K562 (cell line): ENCODE results near the gene PRRC2C. TPM values are rescaled to one million over a fixed set of nuclear protein-coding genes. Genes with fewer than 3 reads are reported as not detected.
A peak's percentile ranks its signal among the peaks of the same experiment; 100 is the strongest.

Source experiments
- ATAC-seq: fragments of 200-7000 bp; cut with Tn5 transposase; 3 replicates; pipeline ENCODE4 v1.9.1; 2020; ENCODE audit warnings: moderate library complexity
- BruUV-seq: library from RNA; stranded (reverse); fragments of 400-500 nt; replicated peaks from 2 replicates; lab custom pipeline; 2021; lab: Mats Ljungman, UMichigan
- CTCF ChIA-PET: fragments of 300-600 bp; formaldehyde crosslinking; extraction: SDS; loops from one replicate; lab custom pipeline; 2021; ENCODE audit warnings: low intra/inter-chr PET ratio; lab: Yijun Ruan, JAX
- POLR2A ChIA-PET: fragments of 300-600, 350-650 bp; sonication (Branson Sonifier 250); formaldehyde crosslinking; extraction: SDS; loops from one replicate; lab custom pipeline; 2021; ENCODE audit warnings: antibody characterized with exemption, inconsistent platforms; lab: Yijun Ruan, JAX
- DNase-seq, 4 experiments: peaks; one replicate each; pipeline versions ENCODE4 v3.0.0 to v3.0.0-alpha.2; 2011 to 2018; ENCODE audit warnings: low spot score in 3 of 4, mixed read lengths in 3 of 4; ENCODE audit errors: extremely low read depth in 1 of 4
- FAIRE-seq: peaks from 2 replicates; lab custom pipeline; 2011; peaks lifted over from hg19 to GRCh38; lab: Jason Lieb, UNC
- H2AFZ ChIP-seq: 2 replicates; pipeline ENCODE4 v1.6.0; 2011; ENCODE audit warnings: low read depth, low read length, control low read depth, inconsistent platforms
- H3K27ac ChIP-seq: fragments of 200-600 bp; 3 replicates; pipeline ENCODE4 v1.8.0; 2011; ENCODE audit warnings: low read depth, mild to moderate bottlenecking, control low read depth, inconsistent platforms, low read length, moderate library complexity, mixed read lengths; ENCODE audit errors: extremely low read depth
- H3K27me3 ChIP-seq, 2 experiments: fragments of 300-600 bp in 1 of 2; 2 replicates in 1 of 2; 3 replicates in 1 of 2; pipeline versions ENCODE4 v1.6.0 to v1.8.0; 2011; ENCODE audit warnings: inconsistent platforms in 2 of 2, low read length in 2 of 2, mild to moderate bottlenecking in 1 of 2, mixed read lengths in 1 of 2, moderate library complexity in 1 of 2; ENCODE audit not compliant: control insufficient read depth in 2 of 2, insufficient read depth in 2 of 2
- H3K36me3 ChIP-seq: fragments of 300-600 bp; 3 replicates; pipeline ENCODE4 v1.8.0; 2011; ENCODE audit warnings: mild to moderate bottlenecking, low read length, inconsistent platforms; ENCODE audit not compliant: control insufficient read depth, insufficient read depth
- H3K4me1 ChIP-seq, 2 experiments: fragments of 200-600 bp in 1 of 2; replicated peaks in 1 of 2; 2 replicates in 1 of 2; 3 replicates in 1 of 2; pipeline versions ENCODE4 v1.5.1 to v1.8.0; 2011; ENCODE audit warnings: inconsistent platforms in 2 of 2, low read length in 2 of 2, mild to moderate bottlenecking in 1 of 2, mixed read lengths in 1 of 2, moderate library complexity in 1 of 2; ENCODE audit not compliant: control insufficient read depth in 2 of 2, insufficient read depth in 2 of 2
- H3K4me2 ChIP-seq: 2 replicates; pipeline ENCODE4 v1.6.1; 2011; ENCODE audit warnings: low read length, control low read depth, inconsistent platforms, mixed read lengths; ENCODE audit not compliant: insufficient read depth
- H3K4me3 ChIP-seq: fragments of 200-600 bp; sonication (generic), shearing (Covaris generic); 2 replicates; pipeline ENCODE4 v1.5.1; 2016; ENCODE audit warnings: control low read depth, inconsistent platforms
- H3K79me2 ChIP-seq: fragments of 200-600 bp; 3 replicates; pipeline ENCODE4 v1.8.0; 2011; ENCODE audit warnings: low read length, inconsistent platforms; ENCODE audit not compliant: control insufficient read depth, insufficient read depth
- H3K9ac ChIP-seq, 2 experiments: 2 replicates each; pipeline versions ENCODE4 v1.6.0 to v1.6.1; 2011; ENCODE audit warnings: low read depth in 2 of 2, low read length in 2 of 2, control low read depth in 1 of 2, inconsistent platforms in 1 of 2, mild to moderate bottlenecking in 1 of 2, mixed read lengths in 1 of 2; ENCODE audit not compliant: insufficient read depth in 1 of 2
- H3K9me1 ChIP-seq: one replicate; pipeline ENCODE4 v1.6.0; 2011; ENCODE audit warnings: inconsistent platforms, mild to moderate bottlenecking, low read length, moderate library complexity; ENCODE audit not compliant: control insufficient read depth, insufficient read depth
- H3K9me3 ChIP-seq: replicated peaks from 2 replicates; pipeline ENCODE4 v1.5.1; 2011; ENCODE audit warnings: low read depth, low read length, inconsistent platforms; ENCODE audit not compliant: control insufficient read depth, insufficient read depth
- H4K20me1 ChIP-seq: replicated peaks from 2 replicates; pipeline ENCODE4 v1.6.1; 2011; ENCODE audit warnings: low read length, inconsistent platforms, mixed read lengths; ENCODE audit not compliant: control insufficient read depth, insufficient read depth
- ATF7 ChIP-seq: fragments of 450-650 bp; IDR thresholded peaks from 2 replicates; pipeline ENCODE4 v1.7.1; 2014; ENCODE audit warnings: mild to moderate bottlenecking, moderate library complexity
- CLOCK ChIP-seq: fragments of 250-450 bp; sonication (Bioruptor Pico); IDR thresholded peaks from 2 replicates; pipeline ENCODE4 v1.4.0; 2020; ENCODE audit warnings: mild to moderate bottlenecking, moderate library complexity, borderline replicate concordance
- CSDE1 ChIP-seq, 2 experiments: fragments of 450-650 bp; IDR thresholded peaks; 2 replicates each; pipeline ENCODE4 v1.6.1; 2016; ENCODE audit warnings: mild to moderate bottlenecking in 1 of 2
- ETV5 ChIP-seq: sonication (generic); formaldehyde crosslinking; IDR thresholded peaks from 2 replicates; pipeline ENCODE4 v1.4.0; 2020; ENCODE audit warnings: low read depth, mild to moderate bottlenecking, missing genetic modification reagents
- HNRNPUL1 ChIP-seq: fragments of 200-400 bp; formaldehyde crosslinking; IDR thresholded peaks from 2 replicates; pipeline ENCODE4 v1.6.1; 2017; ENCODE audit warnings: low read length
- RBM25 ChIP-seq: fragments of 200-400 bp; formaldehyde crosslinking; IDR thresholded peaks from 2 replicates; pipeline ENCODE4 v1.6.1; 2018; ENCODE audit warnings: low read length, low read depth, moderate library complexity; ENCODE audit not compliant: severe bottlenecking
- TCF7L2 ChIP-seq: fragments of 150-350 bp; IDR thresholded peaks from 2 replicates; pipeline ENCODE4 v1.6.1; 2016; ENCODE audit warnings: low read depth, mild to moderate bottlenecking, low read length, moderate library complexity
- ZNF57 ChIP-seq: fragments of 450-650 bp; formaldehyde crosslinking; IDR thresholded peaks from 2 replicates; pipeline ENCODE4 v1.4.0; 2020; ENCODE audit warnings: mild to moderate bottlenecking, moderate library complexity
- WGBS: fragments of 100-300 bp; shearing (Covaris generic); methylation state at CpG from one replicate; pipeline ENCODE4 v1.1.6; 2016; ENCODE audit warnings: low coverage, mixed read lengths; ENCODE audit not compliant: insufficient coverage; ENCODE audit errors: missing lambda C conversion rate; 5-methylcytosine and 5-hydroxymethylcytosine counted together
- in situ Hi-C: fragments of 300-500 bp; cut with MboI; formaldehyde crosslinking; loops from 4 replicates; pipeline ENCODE4 v1.15.0; 2018; ENCODE audit warnings: inconsistent platforms, mixed read lengths
- intact Hi-C: fragments of 100-400 bp; cut with micrococcal nuclease; formaldehyde crosslinking; loops from 2 replicates; pipeline ENCODE4 v1.14.2; 2022
- polyA plus RNA-seq, 8 experiments: library from polyadenylated mRNA; depleted of rRNA in 4 of 8; stranded (reverse) in 5 of 8; unstranded in 3 of 8; fragments of >200 nt; fragmentation: Nextera tagmentation in 2 of 8; fragmentation: Illumina TruSeq in 1 of 8; extraction: Ambion mirVana in 2 of 8; extraction: Trizol in 1 of 8; gene quantifications; 2 replicates each; pipeline versions ENCODE4 v1.2.1 to v1.2.3, GENCODE V29; 2011 to 2014; ENCODE audit warnings: inconsistent platforms in 1 of 8, missing spikeins in 1 of 8
- total RNA-seq, 7 experiments: library from RNA; depleted of rRNA in 6 of 7; stranded (reverse); fragments of >200 nt in 6 of 7; fragmentation: Illumina TruSeq in 2 of 7; extraction: Trizol in 2 of 7; gene quantifications; 2 replicates each; pipeline versions ENCODE4 v1.2.1 to v1.2.3, GENCODE V29; 2011 to 2021; ENCODE audit warnings: low replicate concordance in 1 of 7
- TF ChIP-seq, protein P1 (sequence below), 3 experiments: IDR thresholded peaks in 2 of 3; conservative IDR thresholded peaks in 1 of 3; 2 replicates each; pipeline ENCODE4 v1.5.1; 2011 to 2012; ENCODE audit warnings: low read length in 3 of 3, mild to moderate bottlenecking in 3 of 3, control low read depth in 2 of 3, improper control_type of control experiment in 1 of 3, inconsistent platforms in 1 of 3, low read depth in 1 of 3, mixed read lengths in 1 of 3, moderate library complexity in 1 of 3; ENCODE audit not compliant: insufficient read depth in 2 of 3

Gene PRRC2C
- total and polyA plus RNA-seq, 9 of the 15 experiments (the other 6 are each of a cell fraction or from before 2014, with no cell fraction given) = 61.9 to 237 (median 105) TPM

DNA sequence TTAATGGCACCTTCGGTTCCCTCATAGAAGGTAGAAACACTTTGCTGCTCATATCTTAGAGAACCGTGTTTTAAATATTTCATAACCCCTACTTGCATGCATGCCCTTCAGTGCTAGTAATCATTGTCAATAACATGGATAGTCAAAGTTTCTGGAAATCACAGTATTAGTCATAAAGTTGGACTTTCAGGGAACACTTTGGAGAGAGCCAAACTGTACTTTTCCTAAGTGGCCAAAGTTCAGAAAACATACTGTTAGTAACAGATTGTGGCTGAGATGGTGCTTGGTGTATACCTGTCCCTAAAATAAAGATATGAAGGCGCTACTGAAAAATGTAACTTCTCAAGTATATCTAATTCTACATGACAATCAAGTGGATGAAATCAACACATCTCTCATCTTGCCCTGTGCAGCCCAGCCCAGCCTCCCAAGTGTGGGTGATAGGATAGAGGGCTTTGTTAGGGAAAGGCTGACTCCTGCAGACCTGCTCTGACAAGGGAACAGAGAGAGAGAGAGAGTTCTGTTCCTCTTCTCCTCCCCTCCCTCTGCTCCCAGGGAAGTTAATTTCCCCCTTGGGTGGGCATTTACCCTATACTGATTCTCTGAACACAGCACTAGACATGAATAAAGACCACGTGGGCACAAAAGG is 152.7 kb downstream of the PRRC2C start:
- POLR2A ChIA-PET = no interaction called here

More for the DNA sequence above, 152.7 kb downstream of the PRRC2C start:
- Histone ChIP-seq H3K36me3 (no peaks in the 10 kb centered on the region), H3K79me2 (no peaks in the 10 kb centered on the region), H3K4me2 (no peak overlapping the region), H4K20me1 (no peaks in the 10 kb centered on the region), H3K27ac (no peak overlapping the region), H3K27me3 (peaks cover 2 to 49% of the 10 kb centered on the region in 2 experiments; a peak in 2 of 5 replicates), H3K4me3 (no peak overlapping the region), H2AFZ (no peak overlapping the region)
- no TSS peak for BruUV-seq
- CTCF ChIA-PET = no interaction called here
- 0% methylated on average over 4 of the region's 4 CpGs for WGBS
- ATAC-seq = peak; percentile 29; the same call in 1 of the 3 replicates
- TF ChIP-seq ETV5 (CRISPR knock-in tag) = no peak
- TF ChIP-seq CSDE1 (IDR thresholded peaks at IDR 0.05) = no peak
- TF ChIP-seq CLOCK (CRISPR knock-in tag) = no peak
- TF ChIP-seq RBM25 = no peak
- TF ChIP-seq, protein P1, sequence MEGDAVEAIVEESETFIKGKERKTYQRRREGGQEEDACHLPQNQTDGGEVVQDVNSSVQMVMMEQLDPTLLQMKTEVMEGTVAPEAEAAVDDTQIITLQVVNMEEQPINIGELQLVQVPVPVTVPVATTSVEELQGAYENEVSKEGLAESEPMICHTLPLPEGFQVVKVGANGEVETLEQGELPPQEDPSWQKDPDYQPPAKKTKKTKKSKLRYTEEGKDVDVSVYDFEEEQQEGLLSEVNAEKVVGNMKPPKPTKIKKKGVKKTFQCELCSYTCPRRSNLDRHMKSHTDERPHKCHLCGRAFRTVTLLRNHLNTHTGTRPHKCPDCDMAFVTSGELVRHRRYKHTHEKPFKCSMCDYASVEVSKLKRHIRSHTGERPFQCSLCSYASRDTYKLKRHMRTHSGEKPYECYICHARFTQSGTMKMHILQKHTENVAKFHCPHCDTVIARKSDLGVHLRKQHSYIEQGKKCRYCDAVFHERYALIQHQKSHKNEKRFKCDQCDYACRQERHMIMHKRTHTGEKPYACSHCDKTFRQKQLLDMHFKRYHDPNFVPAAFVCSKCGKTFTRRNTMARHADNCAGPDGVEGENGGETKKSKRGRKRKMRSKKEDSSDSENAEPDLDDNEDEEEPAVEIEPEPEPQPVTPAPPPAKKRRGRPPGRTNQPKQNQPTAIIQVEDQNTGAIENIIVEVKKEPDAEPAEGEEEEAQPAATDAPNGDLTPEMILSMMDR (IDR thresholded peaks at IDR 0.05 in 2 of 3, conservative IDR thresholded peaks at IDR 0.05 in 1 of 3; ENCODE audit: insufficient read depth in 2 of 3, low read depth in 1 of 3, low read length in 3 of 3) = no peak
- no peak for TF ChIP-seq HNRNPUL1
- no peak for TF ChIP-seq TCF7L2
- no peak for TF ChIP-seq ATF7
- TF ChIP-seq ZNF57 (CRISPR knock-in tag) = no peak
- TF ChIP-seq, all 486 proteins: peak for 0
- H3K9me3 ChIP-seq = no peaks in the 10 kb centered on the region
- in situ Hi-C loops (no loop called here), intact Hi-C loops (no loop called here)
- FAIRE-seq = no peak
- DNase-seq = no peak
- H3K9me1 ChIP-seq = no peaks in the 10 kb centered on the region
- no peak overlapping the region for H3K9ac ChIP-seq
- no peaks in the 10 kb centered on the region for H3K4me1 ChIP-seq
